ENCODE results near the gene RASAL2. TPM values are rescaled to one million over a fixed set of nuclear protein-coding genes. Genes with fewer than 3 reads are reported as not detected.

RASAL2 gene
- total RNA-seq, 1 experiment from 2014 or later, result 22.2 TPM

DNA sequence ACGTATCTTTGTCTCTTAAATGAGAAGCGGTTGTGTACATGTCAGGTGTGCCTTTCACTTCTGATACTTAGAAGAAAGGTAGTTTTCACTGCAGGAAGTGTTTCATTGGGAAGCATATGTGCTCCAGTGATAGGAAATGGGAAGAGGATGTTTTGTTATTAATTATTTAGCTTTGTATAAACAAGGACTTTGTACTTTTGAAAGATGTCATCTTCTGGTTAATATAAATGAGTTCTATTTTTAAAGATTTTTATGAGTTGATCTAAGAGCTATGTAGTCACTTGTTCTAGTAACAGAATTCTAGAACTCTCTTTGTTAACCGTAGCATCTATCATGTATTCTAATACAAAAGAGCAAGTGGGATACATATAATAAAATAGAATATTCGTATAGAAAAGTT, 130.5 kb downstream of the RASAL2 start:
- Histone ChIP-seq H4K5ac (ENCODE audit: insufficient read length, low read depth, low read length) (no peak overlapping the region), H3K14ac (ENCODE audit: insufficient read depth, low read length) (no peak overlapping the region), H2AK5ac (ENCODE audit: insufficient read length, low read length) (no peak overlapping the region), H4K8ac (replicated peaks; ENCODE audit: insufficient read length, low read depth, low read length) (no peak overlapping the region), H3K23ac (ENCODE audit: insufficient read length, low read depth, low read length) (no peak overlapping the region), H2BK20ac (ENCODE audit: low read depth, low read length, poor library complexity, severe bottlenecking) (no peak overlapping the region), H2AFZ (ENCODE audit: low read length) (no peak overlapping the region), H3K18ac (ENCODE audit: insufficient read length, low read depth, low read length) (no peak overlapping the region), H3K79me1 (ENCODE audit: insufficient read depth, low read depth, low read length, poor library complexity, severe bottlenecking) (peaks cover 3% of the 10 kb centered on the region), H3K4me1 (ENCODE audit: insufficient read depth, low read length) (no peaks in the 10 kb centered on the region), H2BK15ac (ENCODE audit: low read depth, low read length) (no peak overlapping the region), H2BK5ac (ENCODE audit: insufficient read length, low read length) (no peak overlapping the region), H3K79me2 (ENCODE audit: insufficient read depth, low read length) (no peaks in the 10 kb centered on the region; the same call in 1 of the 2 replicates), H3K23me2 (ENCODE audit: insufficient read length, low read depth, low read length, poor library complexity, severe bottlenecking) (no peaks in the 10 kb centered on the region), H3K4ac (ENCODE audit: low read depth, low read length) (no peak overlapping the region), H3K9ac (ENCODE audit: extremely low read depth, insufficient read length, low read length) (no peak overlapping the region), H3T11ph (ENCODE audit: low read length) (no peak overlapping the region), H3K4me2 (ENCODE audit: insufficient read depth, insufficient read length, low read length) (no peak overlapping the region), H4K20me1 (ENCODE audit: control insufficient read depth, insufficient read depth, insufficient read length) (no peaks in the 10 kb centered on the region), H2BK120ac (ENCODE audit: low read depth, low read length, poor library complexity, severe bottlenecking) (no peak overlapping the region), H3K27ac (ENCODE audit: insufficient read length, low read depth, low read length) (no peak overlapping the region), H3K56ac (ENCODE audit: insufficient read length, low read depth, low read length) (no peak overlapping the region), H3K9me3 (ENCODE audit: control insufficient read depth, low read depth, low read length) (no peaks in the 10 kb centered on the region), H2BK12ac (ENCODE audit: insufficient read length, low read depth, low read length) (no peak overlapping the region), H3K27me3 (ENCODE audit: insufficient read depth, low read length) (no peaks in the 10 kb centered on the region), H4K91ac (ENCODE audit: insufficient read length, low read depth, low read length) (no peak overlapping the region)
- no CpG with 5 or more reads among the region's 4 CpGs for WGBS (ENCODE audit: extremely low coverage, insufficient read length, low lambda C conversion rate)
- DNase-seq, result no peak
- Mint-ChIP-seq H3K27ac (no peak overlapping the region), H3K36me3 (ENCODE audit: insufficient read depth in 1 of 3, low read depth in 3 of 3) (no peaks in the 10 kb centered on the region; a peak in 1 of 7 replicates), H3K4me3 (no peak overlapping the region), H3K4me1 (peaks cover 9 to 12% of the 10 kb centered on the region in 2 experiments), H3K27me3 (ENCODE audit: low read depth) (no peaks in the 10 kb centered on the region), H3K9me3 (no peaks in the 10 kb centered on the region; a peak in 1 of 5 replicates)
- TF ChIP-seq, protein P1, sequence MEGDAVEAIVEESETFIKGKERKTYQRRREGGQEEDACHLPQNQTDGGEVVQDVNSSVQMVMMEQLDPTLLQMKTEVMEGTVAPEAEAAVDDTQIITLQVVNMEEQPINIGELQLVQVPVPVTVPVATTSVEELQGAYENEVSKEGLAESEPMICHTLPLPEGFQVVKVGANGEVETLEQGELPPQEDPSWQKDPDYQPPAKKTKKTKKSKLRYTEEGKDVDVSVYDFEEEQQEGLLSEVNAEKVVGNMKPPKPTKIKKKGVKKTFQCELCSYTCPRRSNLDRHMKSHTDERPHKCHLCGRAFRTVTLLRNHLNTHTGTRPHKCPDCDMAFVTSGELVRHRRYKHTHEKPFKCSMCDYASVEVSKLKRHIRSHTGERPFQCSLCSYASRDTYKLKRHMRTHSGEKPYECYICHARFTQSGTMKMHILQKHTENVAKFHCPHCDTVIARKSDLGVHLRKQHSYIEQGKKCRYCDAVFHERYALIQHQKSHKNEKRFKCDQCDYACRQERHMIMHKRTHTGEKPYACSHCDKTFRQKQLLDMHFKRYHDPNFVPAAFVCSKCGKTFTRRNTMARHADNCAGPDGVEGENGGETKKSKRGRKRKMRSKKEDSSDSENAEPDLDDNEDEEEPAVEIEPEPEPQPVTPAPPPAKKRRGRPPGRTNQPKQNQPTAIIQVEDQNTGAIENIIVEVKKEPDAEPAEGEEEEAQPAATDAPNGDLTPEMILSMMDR (conservative IDR thresholded peaks at IDR 0.05), result no peak
